ENCODE data around the gene CD63.
A peak's percentile ranks its signal among the peaks of the same experiment; 100 is the strongest.

The CD63 gene

GRCh38 chr12:55733858-55734257 is 5.0 kb upstream of the CD63 start:
- H3K4me3 ChIP-seq (ENCODE audit: low read length): no peak overlapping the region
- TF ChIP-seq, protein P1, sequence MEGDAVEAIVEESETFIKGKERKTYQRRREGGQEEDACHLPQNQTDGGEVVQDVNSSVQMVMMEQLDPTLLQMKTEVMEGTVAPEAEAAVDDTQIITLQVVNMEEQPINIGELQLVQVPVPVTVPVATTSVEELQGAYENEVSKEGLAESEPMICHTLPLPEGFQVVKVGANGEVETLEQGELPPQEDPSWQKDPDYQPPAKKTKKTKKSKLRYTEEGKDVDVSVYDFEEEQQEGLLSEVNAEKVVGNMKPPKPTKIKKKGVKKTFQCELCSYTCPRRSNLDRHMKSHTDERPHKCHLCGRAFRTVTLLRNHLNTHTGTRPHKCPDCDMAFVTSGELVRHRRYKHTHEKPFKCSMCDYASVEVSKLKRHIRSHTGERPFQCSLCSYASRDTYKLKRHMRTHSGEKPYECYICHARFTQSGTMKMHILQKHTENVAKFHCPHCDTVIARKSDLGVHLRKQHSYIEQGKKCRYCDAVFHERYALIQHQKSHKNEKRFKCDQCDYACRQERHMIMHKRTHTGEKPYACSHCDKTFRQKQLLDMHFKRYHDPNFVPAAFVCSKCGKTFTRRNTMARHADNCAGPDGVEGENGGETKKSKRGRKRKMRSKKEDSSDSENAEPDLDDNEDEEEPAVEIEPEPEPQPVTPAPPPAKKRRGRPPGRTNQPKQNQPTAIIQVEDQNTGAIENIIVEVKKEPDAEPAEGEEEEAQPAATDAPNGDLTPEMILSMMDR (IDR thresholded peaks at IDR 0.05; ENCODE audit: insufficient read depth, low read depth, low read length, missing control alignments): no peak
- DNase-seq (ENCODE audit: low read depth): no peak

- no peak for DNase-seq (ENCODE audit: low read depth)
- no peak overlapping the region for H3K4me3 ChIP-seq (ENCODE audit: low read length)
- TF ChIP-seq, protein P1 (IDR thresholded peaks at IDR 0.05; ENCODE audit: insufficient read depth, low read depth, low read length, missing control alignments): no peak
Observed at GRCh38 chr12:55733021-55733555, 4.3 kb upstream of the CD63 start.

GRCh38 chr12:55732288-55732687 is 3.5 kb upstream of the CD63 start:
- DNase-seq (ENCODE audit: low read depth): no peak
- TF ChIP-seq, protein P1 (IDR thresholded peaks at IDR 0.05; ENCODE audit: insufficient read depth, low read depth, low read length, missing control alignments): no peak
- H3K4me3 ChIP-seq (ENCODE audit: low read length): no peak overlapping the region

- DNase-seq (ENCODE audit: low read depth): peak; percentile 53
- peak overlapping the region; percentile 74 for H3K4me3 ChIP-seq (ENCODE audit: low read length)
- TF ChIP-seq, protein P1 (IDR thresholded peaks at IDR 0.05; ENCODE audit: insufficient read depth, low read depth, low read length, missing control alignments): no peak
Observed at GRCh38 chr12:55729819-55730818, 1.3 kb upstream of the CD63 start.

GRCh38 chr12:55728186-55728938 is 447 bp downstream of the CD63 start:
- H3K4me3 ChIP-seq (ENCODE audit: low read length): peak overlapping the region; percentile 74
- TF ChIP-seq, protein P1 (IDR thresholded peaks at IDR 0.05; ENCODE audit: insufficient read depth, low read depth, low read length, missing control alignments): no peak
- peak; percentile 44 for DNase-seq (ENCODE audit: low read depth)

GRCh38 chr12:55727643-55728185 is 1.1 kb downstream of the CD63 start:
- H3K4me3 ChIP-seq (ENCODE audit: low read length): peak overlapping the region; percentile 74
- TF ChIP-seq, protein P1 (IDR thresholded peaks at IDR 0.05; ENCODE audit: insufficient read depth, low read depth, low read length, missing control alignments): no peak
- no peak for DNase-seq (ENCODE audit: low read depth)

All from epithelial cell of esophagus (primary cell).